NCI-H2196 (cell line): ENCODE measurements around the gene DKC1.

Experiments used
- DNase-seq: peaks from one replicate; lab custom pipeline; 2025; ENCODE audit not compliant: unreplicated experiment; lab: John Stamatoyannopoulos, UW

The DKC1 gene

DNA sequence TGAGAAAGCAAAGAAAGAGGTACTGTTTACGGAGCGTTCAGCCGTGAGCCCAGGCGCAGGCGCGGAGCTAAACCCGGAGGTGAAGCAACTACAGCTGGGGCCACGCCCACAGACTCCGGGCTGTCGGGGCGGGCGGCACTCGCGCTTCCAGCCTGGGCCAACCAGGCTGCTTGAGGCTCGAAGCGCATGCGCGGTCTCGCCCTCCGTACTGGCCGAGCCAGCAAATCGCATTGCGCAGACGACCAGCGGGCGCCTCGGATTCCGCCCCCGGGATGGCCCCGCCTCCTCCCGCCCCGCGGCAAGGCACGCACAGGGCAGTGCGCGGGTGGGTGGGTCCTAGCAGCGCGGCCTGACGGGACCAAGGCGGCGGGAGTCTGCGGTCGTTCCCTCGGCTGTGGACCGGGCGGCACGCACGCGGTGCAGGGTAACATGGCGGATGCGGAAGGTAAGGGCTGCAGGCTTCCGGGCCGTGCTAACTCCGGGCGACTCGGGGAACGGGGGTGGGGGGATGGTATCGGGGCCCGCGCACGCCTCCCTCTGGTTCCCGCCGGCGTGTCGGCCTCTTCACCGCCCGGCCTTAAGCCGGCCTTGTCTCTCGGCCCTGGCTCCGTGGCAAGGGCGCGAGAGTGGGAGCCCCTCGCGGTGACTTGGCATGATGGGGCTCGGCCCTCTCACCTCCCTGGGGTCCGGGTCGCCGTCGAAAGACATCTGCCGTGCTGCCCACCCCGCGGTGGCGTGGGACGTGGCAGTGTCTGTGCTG lies at the start of gene DKC1:
Gene DKC1 (plus strand): TSS at position 328 of the 760 bp plus-strand sequence. CDS start 102 bp downstream, at position 430.
- peak; percentile 93 for DNase-seq

GRCh38 chrX:154714925-154715324 lies 47.7 kb upstream of the DKC1 start:
- DNase-seq: peak; percentile 32

GRCh38 chrX:154715825-154716224 lies 46.8 kb upstream of the DKC1 start:
- no peak for DNase-seq

- DNase-seq: no peak
These were observed 44.8 kb upstream of the DKC1 start for GRCh38 chrX:154717824-154718223.

DNA sequence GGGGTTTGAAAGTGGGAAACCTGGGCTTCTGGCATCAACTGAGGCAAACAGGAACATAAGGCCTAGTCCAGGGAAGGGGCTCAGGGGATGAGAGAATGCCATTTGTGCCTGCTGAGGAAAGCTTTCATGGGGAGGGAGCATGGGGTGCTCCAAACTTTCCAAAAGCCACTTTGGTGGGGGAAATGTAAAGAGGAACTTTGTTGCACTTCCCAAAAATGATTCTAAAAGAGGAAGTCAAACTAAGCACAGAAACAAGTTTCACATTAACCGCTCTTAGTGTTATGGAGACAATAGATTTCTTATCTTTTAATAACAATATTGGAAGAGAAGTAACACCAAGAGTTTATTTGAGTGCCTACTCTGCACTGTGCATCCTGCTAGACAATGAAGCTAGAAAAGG lies 44.0 kb upstream of the DKC1 start:
- no peak for DNase-seq

DNA sequence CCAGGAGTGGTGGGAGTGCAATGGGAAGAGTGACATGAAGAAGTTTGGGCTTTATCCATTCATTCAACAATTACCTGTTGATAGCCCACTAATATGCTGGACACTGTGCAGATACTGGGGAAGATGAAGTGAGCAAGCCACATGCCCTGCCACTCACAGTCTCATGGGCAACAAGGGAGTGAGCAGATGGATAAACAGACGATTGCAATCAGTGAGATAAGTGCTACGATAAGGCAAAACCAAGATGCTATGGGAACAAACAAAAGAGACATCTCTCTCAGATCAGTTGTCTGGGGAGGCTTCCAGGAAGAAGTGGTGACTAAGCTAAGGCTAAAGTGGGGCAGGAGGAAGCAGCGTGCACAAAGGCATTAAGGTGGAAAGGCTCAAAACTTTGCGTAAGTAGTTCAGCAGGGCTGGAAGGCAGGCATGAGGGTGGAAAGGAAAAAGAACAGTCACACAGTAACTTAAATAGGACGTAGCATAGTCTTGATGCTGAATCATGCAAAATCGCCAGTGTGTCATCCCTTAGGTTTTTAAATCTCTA lies 43.5 kb upstream of the DKC1 start:
- no peak for DNase-seq

DNA sequence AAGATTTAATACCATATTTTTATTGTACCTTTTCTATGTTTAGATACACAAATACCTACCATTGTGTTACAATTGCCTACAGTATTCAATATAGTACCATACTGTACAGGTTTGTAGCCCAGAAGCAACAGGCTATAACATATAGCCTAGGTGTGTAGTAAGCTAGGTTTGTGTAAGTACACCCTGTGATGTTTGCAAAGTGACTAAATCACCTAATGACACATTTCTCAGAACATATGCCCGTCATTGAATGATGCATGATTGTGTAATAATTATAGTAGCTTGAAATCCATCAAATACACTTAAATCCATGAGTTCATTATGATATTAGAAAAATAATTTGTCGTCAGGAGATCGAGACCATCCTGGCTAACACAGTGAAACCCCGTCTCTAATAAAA lies 42.6 kb upstream of the DKC1 start:
- no peak for DNase-seq

- no peak for DNase-seq
These were observed 41.5 kb upstream of the DKC1 start for GRCh38 chrX:154721155-154721554.

GRCh38 chrX:154724993-154725756 lies 37.5 kb upstream of the DKC1 start:
- no peak for DNase-seq

GRCh38 chrX:154727418-154727817 lies 35.2 kb upstream of the DKC1 start:
- DNase-seq: no peak

GRCh38 chrX:154727871-154728270 lies 34.8 kb upstream of the DKC1 start:
- DNase-seq: no peak

- DNase-seq: no peak
These were observed 34.1 kb upstream of the DKC1 start for GRCh38 chrX:154728431-154729190.

- DNase-seq: no peak
These were observed 33.2 kb upstream of the DKC1 start for GRCh38 chrX:154729439-154729838.

- peak; percentile 31 for DNase-seq
These were observed 32.3 kb upstream of the DKC1 start for GRCh38 chrX:154730253-154730891.

DNA sequence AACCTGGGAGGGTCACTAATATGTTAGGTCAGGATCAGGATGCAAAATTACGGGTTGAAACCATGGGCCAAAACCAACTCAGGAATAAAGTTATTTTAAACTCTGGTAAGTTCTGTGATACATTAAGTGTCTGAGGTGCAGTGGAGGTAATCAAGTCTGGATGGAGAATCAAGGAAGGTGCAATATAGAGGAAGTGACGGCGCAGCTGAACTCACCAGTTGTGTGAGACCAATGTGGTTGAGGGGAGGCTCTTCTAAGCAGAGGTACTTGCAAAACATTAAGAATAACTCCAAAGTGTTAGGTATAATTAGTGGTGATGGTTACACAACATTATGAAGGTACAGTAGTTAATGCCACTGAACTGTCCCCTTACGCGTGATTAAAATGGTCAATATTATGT lies 31.5 kb upstream of the DKC1 start:
- no peak for DNase-seq

DNA sequence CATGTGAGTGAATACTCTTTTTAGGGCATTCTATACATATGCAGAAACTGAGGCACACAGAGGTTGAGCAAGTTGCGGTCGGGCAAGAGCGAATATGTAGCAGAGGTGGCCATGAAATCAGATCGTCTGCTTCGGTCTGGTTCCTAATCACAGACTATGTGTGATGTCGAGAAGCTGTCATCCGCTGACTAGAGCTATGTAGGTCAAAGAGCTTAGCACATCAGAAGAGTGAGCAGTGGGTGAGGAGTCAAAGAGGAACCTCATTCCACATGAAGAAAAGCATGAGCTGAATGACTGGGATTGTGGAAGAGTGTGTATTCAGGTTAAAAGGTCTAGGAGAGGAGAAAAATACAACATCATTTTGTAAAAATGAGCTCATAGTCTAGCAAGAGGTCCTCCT lies 30.8 kb upstream of the DKC1 start:
- no peak for DNase-seq

DNA sequence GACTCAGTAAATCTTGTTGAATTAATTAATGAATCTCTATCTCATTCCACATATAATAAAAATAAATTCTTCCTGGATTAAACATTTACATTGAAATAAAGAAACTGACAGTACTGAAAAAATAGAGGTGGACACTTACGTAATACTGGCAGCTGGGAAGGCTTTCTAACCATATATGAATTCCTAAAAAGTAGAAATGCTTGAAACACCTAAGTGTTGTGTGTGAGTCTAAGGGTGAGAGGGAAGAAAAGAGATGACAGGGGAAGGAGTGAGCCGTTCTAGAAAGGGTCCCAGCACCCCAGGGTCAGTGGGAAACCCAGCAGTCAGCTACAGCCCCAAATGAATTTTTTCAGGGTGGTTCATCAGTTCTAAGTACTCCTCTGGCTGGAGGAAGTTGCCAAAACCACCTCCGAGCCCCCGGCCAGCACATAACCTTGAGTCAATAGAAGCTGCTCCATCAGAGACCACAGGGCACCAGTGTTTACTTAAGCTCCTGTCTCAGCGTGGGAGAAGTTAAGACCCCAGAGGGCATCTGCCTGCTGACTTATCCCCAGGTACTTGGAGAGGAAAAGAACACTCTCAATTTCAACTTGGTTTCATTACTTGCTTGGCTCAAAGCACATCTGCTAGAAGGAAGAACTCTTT lies 30.1 kb upstream of the DKC1 start:
- DNase-seq: no peak

GRCh38 chrX:154733066-154733425 lies 29.6 kb upstream of the DKC1 start:
- DNase-seq: no peak

GRCh38 chrX:154734061-154734781 lies 28.4 kb upstream of the DKC1 start:
- no peak for DNase-seq
